Dedifferentiated amniotic fluid mesenchymal stem cell (primary cell): ENCODE measurements around the gene C2CD4C.
"Not testable (repeated sequence)": the region's sequence is repeated elsewhere in the genome, so short reads cannot be mapped to it uniquely, and the experiment has no call there.

Source experiments
- DNase-seq: peaks from one replicate; pipeline ENCODE4 v3.0.0-alpha.2; 2016; ENCODE audit errors: extremely low spot score

C2CD4C gene

GRCh38 chr19:381901-382300, 27.0 kb downstream of the C2CD4C start:
- not testable (repeated sequence) for DNase-seq

DNA sequence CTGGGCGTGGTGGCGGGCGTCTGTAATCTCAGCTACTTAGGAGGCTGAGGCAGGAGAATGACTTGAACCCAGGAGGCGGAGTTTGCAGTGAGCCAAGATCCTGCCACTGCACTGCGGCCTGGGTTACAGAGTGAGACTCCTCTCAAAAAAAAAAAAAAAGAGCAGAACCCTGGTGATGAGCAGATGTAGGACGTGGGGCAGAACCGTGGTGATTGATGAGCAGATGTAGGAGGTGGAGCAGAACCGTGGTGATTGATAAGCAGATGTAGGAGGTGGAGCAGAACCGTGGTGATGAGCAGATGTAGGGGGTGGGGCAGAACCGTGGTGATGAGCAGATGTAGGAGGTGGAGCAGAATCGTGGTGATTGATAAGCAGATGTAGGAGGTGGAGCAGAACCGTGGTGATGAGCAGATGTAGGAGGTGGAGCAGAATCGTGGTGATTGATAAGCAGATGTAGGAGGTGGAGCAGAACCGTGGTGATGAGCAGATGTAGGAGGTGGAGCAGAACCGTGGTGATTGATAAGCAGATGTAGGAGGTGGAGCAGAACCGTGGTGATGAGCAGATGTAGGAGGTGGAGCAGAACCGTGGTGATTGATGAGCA, 28.2 kb downstream of the C2CD4C start:
- not testable (repeated sequence) for DNase-seq

DNA sequence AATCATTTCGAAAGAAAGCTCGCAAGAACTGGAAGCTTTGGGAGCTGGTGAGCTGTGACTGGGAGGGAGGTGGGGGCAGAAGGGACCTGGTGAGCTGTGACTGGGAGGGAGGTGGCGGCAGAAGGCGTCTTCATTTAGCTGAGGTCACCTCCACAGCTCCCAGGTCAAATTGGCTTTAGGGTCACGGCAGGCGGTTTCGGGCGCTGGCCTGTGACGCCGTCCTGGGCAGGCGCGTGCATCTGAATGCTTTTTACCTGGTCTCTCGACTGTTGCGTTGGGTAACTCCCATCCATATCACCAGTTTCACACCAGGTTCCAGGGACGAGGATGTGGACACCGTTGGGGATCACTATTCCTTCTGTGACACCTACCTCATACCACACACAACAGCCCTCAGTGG, 29.2 kb downstream of the C2CD4C start:
- no peak for DNase-seq

- DNase-seq: no peak
Measured at GRCh38 chr19:378706-379105, 30.2 kb downstream of the C2CD4C start.

DNA sequence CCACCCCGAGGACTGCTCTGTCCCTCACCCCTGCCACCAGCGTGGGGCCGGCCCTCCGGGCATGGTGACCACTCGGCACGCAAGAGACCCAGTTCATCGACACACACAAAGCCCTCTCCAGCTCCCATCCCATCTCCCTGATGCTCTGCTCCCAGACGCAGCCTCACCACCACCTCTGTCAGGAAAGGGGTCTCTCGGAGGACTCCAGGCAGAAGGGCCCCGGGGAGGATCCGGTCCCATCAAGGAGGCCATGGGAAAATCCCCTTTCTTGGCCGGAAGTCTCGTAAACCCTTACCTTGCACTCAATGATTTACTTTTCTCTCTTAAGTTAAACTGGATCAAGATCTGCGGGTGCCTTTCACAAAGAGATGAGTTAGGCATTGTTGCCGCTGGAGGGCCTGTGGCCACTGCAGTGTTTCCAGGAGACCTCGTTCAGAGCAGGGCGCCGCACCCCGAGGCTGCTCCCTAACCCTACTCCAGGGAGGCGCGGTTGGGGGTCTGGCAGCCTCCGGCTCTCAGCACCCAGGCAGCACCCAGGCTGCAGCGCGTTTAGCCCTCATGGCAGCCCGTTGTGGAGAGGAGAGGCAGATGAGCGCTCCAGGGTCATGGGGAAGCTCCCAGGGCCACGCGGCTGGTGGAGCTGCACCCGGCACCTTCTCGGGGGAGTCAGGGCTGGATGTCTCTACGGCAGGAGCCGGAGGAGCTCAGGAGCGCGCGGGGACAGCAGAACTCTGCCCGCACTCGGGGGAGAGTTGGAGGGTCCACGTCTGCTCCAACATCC, 31.0 kb downstream of the C2CD4C start:
- DNase-seq: no peak

DNA sequence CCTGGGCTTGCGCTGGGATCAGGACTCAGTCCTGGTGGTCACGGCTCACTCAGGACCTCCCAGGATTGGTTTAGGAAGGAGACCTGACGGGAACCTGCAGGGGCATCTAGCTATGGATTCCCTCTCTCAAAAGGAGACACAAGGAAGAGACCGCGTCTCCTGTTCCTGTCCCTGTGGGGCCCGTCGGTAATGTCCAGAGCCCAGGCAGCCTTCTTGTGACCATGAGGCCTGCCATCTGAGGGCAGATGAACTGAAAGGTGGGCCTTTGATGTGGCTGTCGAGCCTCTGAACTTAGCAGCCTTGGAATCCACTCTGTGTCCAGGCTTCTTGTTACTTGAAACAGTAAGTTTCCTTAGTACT, 32.9 kb downstream of the C2CD4C start:
- no peak for DNase-seq

DNA sequence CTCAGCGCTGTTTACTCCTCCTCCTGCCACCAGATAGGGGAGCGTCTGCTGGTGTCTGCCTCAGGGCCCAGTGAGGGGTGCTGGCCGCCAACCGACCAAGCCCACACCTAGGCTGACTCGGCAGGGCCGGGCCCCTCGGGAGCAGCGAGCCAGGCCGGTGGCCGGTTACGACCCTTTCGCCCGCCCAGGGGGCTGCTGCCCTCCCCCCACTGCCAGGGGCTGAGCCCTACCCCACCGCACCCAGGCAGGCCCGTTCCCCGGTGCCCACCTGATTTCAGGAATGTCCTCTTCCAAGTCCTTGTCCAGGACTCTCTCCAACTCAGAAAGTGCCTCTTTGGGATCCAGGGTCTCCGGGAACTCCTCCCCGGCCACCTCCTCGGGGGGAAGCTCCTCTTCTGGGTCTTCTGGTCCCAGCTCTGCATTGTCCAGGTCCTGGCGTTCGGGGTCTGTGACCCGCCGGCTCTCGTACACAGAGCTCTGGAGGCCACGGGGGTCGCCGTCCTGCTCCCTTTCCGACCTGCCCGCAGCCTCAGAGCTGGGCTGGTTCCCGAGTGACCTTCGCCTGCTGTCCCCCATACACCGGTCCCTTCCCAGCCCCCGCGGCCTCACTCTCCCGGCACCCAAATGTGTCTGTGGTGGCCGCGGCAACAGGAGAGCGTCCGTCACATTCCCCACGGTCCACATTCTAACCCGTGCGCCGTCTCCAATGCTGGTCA, 33.4 kb downstream of the C2CD4C start:
- no peak for DNase-seq

GRCh38 chr19:374886-375235, 34.1 kb downstream of the C2CD4C start:
- no peak for DNase-seq

DNA sequence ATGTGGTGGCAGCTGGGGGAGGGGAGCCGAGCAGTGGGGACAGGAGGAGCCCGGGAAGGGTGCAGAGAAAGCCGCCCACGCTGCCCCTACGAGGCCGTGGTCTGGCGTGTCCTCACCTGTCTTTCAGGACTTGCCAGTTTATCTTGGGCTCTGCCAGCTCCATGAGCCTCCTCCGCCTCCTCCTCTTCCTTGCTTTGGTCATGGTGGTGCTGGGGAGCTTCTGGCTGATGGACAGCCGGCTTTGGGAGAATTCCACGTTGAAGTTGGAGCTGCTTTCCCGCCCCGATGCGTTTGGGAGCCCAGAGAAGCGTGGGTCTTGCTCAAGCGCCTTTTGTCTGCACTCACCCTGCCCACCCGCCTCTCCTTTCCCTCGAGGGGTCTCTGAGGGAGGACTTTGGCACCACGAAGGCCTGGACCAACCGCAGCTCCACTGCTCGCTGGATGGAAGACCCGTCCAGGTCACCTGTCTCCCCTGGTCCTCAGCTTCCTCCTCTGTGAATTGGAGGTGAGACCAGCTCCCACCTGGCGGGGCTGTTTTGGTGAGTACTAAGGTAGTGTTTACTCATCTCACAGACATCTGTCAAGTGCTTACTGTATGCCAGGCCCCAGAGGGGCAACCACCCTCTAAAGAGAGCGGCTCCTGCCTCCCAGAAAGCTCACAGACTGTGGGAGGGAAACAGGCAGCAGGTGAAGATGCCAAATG, 34.6 kb downstream of the C2CD4C start:
- DNase-seq: no peak

DNA sequence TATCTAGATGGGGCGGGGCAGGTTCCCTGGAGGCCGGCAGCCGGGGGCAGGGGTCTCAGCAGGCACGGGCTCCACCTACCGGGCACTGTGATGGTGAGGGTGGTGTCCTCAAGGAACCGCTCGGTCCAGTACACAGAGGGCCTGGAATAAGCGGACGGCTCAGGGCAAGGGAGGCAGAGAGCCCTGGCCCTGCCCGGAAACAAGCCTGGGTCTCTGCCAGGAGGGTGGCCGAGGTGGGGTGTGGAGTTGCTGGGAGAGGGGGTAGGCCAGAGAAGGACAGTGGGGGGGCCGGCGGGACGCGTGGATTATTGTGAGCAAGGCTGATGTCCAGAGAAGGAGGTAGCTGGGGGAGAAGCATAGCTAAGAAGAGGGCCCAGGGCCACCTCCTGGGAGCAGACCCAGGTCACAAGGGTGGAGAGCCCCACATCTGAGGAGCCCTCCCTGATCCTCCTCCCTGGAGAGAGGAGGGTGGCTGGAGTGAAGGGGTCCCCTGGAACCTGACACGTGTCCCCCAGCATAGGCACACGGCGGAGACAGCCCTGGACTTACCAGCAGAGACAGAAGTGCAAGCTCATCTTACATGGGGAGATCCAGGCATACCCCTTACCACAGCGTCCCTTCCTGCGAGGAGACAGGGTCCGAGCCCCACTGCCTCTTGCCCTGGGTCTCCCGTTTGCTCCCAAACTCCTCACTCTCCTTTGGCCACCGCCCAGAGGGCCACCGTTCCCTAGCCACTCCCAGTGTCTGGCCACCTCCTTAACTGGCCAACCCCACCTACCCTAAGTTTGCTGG, 35.4 kb downstream of the C2CD4C start:
- no peak for DNase-seq

DNA sequence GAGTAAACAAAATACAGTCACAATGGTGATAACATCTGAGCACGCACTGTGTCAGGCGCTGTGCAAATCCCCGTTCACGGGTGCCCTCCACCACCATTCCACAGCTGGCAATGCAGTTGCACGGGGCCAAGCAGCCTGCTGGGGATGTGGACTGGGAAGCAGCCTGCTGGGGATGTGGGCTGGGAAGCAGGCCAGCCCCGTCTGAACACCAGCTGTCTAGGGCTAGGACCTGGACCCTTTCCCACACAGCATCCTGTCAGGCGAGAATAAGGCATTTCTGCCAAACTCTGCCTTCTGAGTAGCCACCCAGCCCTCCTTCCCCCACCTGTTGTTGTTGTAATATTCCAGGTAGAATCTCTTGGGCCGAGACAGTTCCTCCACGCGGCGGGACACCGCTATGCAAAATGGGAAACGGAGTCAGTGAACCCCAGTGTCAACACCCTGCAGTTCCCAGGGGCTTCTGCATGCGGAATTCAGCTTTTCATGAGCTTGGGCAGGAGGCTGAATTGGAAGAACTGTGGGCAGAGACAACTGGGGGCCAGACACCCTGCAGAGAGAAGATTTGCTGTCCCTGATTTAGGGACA, 36.5 kb downstream of the C2CD4C start:
- no peak for DNase-seq

DNA sequence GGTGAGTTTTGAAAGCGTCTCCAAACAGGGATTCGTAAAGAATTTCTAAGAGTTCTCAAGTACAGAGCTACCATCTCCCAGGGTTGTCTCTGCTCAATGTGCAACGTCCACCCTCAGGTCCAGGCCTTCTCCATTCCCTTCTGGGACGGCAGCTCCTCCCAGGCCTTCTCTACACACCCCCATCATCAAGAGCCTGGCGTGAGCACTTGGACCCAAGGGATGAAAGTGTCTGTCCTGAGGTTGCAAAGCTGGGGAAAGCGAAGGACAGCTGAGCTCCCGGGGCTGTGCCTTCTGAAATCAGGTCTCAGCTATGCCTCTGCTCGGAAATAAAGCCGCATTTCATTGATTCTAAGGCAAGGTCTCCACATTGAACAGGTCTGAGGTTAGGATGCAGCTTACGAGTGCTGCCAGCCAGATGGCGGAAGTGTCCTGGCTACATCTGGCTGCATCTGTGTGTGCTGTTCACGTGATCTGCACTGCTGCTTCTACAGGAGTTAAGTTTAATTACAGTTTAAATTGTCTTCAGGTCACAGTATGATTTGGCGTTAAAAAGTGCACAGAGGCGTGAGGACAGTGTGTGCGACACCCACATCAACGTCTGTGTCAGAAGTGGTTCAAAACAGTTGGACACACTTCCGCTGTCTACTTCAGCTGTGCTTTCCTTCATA, 37.3 kb downstream of the C2CD4C start:
- no peak for DNase-seq

GRCh38 chr19:370641-371330, 38.2 kb downstream of the C2CD4C start:
- no peak for DNase-seq

GRCh38 chr19:369876-370275, 39.1 kb downstream of the C2CD4C start:
- DNase-seq: no peak

DNA sequence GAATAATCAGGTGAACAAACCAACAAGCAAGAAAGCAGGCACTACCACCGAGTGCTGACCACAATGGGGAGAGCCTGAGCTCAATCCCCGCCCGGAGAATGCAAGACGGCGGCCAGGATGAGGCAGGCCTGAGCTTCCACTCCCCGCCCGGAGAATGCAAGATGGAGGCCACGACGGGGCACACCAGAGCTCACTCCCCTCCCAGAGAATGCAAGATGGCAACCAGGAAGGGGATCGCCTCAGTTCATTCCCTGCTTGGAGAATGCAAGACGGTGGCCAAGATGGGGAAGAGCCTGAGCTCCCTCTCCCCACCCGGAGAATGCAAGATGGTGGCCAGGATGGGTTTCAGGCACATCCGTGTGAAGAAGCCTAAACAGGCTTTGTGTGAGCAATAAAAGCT, 39.7 kb downstream of the C2CD4C start:
- no peak for DNase-seq

DNA sequence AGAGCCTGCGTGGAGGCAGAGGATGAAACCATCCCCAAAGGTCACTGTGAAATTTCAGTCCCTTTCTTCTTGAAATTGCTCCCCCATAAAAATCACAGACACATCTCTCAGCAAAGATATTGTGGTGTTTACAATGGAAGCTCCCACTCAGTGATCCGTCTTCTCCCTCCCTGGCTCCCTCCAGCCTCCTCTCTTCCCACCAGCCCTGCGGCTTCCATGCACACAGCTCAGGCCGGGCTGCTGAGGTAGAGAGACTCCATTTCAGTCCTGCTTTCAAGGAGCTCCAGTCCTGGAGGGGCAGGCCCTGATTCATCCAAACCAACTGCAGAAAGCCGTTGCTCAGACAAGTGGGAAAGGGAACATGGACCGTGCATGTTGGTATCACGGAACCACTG, 40.3 kb downstream of the C2CD4C start:
- no peak for DNase-seq

DNA sequence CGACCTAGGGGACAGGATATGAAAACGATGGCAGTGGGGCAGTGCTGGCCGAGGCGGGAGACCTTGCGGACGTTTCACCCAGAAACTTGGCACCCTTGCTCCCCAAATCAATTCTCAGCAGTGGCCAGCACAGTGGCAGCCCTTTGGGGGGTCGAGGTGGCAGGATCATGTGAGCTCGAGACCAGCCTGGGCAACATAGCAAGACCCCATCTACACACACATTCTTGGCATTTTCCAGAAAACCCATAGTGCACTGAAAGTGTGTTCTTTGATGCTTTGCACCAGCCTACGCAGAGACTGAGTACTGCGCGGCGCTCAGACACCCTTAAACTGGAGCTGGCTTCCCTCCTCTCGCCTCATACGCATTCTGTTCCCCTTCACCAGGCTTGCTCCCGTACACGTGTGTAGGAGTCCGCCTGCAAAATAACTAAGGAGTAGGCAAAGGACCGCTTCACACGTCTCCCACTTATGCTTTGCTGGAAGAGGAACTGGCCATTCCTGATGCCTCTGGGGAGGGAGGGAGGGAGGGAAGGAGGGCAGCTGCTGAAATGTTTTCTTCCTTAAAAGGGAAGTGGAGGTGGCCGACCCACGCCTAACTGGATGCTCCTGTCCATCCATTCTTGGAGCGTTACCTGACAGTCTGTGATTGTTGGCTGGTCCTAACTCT, 40.9 kb downstream of the C2CD4C start:
- DNase-seq: no peak

- no peak for DNase-seq
Measured at GRCh38 chr19:367561-367960, 41.4 kb downstream of the C2CD4C start.

DNA sequence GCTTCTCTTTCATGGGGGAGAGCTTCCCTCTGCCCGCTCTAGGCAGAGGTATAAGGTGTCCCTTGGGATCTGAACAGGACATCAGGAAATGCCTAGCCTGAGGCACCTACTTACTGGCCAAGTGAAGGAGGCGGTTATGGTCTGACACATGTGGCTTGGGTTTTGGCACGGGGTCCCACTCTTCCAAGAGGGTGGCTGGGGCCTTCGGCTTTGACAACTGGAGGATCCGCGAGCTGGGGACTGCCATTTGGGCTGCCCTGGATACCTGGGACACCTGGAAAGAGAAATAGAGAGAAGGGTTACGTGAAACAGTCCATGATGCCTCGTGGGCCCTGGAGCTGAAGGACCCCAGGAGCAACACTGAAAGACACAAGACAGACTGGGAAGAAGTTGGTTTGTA, 42.0 kb downstream of the C2CD4C start:
- DNase-seq: no peak
